Measurements from ENCODE around the gene ELK1. TPM values are rescaled to one million over a fixed set of nuclear protein-coding genes. Genes with fewer than 3 reads are reported as not detected.

Gene ELK1
- polyA plus RNA-seq, 1 donor from 2014 or later, result 21.2 TPM

DNA sequence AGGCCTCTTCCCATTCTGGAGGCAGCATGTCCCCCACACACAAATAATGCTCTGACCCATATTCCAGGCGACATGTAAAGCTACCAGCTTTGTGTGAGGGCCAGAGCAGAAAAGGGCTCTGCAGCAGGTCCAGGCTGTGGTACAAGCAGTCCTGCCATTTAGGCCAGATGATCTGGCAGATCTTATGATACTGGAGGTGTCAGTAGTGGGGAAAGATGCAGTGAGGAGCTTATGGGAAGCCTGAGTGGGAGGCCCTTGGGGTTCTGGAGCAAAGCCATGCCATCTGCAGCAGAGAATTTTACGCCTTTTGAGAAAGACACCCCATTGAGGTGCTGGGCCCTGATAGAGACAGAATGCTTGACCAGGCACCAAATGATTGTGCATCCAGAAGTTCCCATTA lies 38.4 kb downstream of the ELK1 start:
- no peaks in the 10 kb centered on the region for H3K79me2 ChIP-seq (replicated peaks; ENCODE audit: insufficient read depth, low read length)
- H3K27ac ChIP-seq (ENCODE audit: low read length), result no peak overlapping the region
- H3F3A ChIP-seq (ENCODE audit: insufficient read depth, low read length, poor library complexity, severe bottlenecking), result no peaks in the 10 kb centered on the region
- H2AFZ ChIP-seq (ENCODE audit: low read depth, low read length), result no peak overlapping the region
- H3K36me3 ChIP-seq (ENCODE audit: insufficient read depth, low read length), result no peaks in the 10 kb centered on the region
- H4K20me1 ChIP-seq (ENCODE audit: insufficient read depth), result no peaks in the 10 kb centered on the region
- no peak overlapping the region for H3K4me3 ChIP-seq (ENCODE audit: low read length)
- H3K9me3 ChIP-seq (ENCODE audit: low read length), result no peaks in the 10 kb centered on the region
- no peak overlapping the region for H3K4me2 ChIP-seq (ENCODE audit: low read length)
- H3K9ac ChIP-seq (ENCODE audit: low read length), result no peak overlapping the region
- H3K27me3 ChIP-seq (ENCODE audit: insufficient read depth, low read depth, low read length), result no peaks in the 10 kb centered on the region
- H3K9me2 ChIP-seq (ENCODE audit: insufficient read depth, low read length), result no peaks in the 10 kb centered on the region
- TF ChIP-seq EP300 (conservative IDR thresholded peaks at IDR 0.05; ENCODE audit: poor library complexity, severe bottlenecking), result no peak

DNA sequence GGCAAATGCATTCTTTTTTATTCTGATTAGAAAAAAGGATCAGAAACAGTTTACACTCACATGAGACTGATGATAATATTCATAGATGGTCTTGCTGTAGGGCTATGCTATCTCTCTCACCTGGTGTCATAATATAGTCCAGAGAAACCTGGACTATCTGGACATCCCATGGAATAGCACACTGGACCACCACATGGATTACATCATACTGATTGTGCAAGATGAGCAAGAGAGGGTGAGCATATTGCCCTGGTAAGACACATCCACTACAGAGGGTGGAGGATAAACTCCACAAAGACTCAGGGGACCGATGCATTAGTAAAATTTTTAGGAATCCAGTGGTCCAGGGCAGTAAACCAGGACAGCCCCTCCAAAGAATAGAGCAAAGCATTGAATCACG lies 38.9 kb downstream of the ELK1 start:
- H4K20me1 ChIP-seq (ENCODE audit: insufficient read depth), result no peaks in the 10 kb centered on the region
- H3K9me3 ChIP-seq (ENCODE audit: low read length), result no peaks in the 10 kb centered on the region
- H3K9ac ChIP-seq (ENCODE audit: low read length), result no peak overlapping the region
- H3K4me3 ChIP-seq (ENCODE audit: low read length), result no peak overlapping the region
- H3K9me2 ChIP-seq (ENCODE audit: insufficient read depth, low read length), result no peaks in the 10 kb centered on the region
- no peaks in the 10 kb centered on the region for H3F3A ChIP-seq (ENCODE audit: insufficient read depth, low read length, poor library complexity, severe bottlenecking)
- H3K36me3 ChIP-seq (ENCODE audit: insufficient read depth, low read length), result no peaks in the 10 kb centered on the region
- H3K4me2 ChIP-seq (ENCODE audit: low read length), result no peak overlapping the region
- H3K27ac ChIP-seq (ENCODE audit: low read length), result no peak overlapping the region
- no peak overlapping the region for H2AFZ ChIP-seq (ENCODE audit: low read depth, low read length)
- H3K27me3 ChIP-seq (ENCODE audit: insufficient read depth, low read depth, low read length), result no peaks in the 10 kb centered on the region
- TF ChIP-seq MXI1 (conservative IDR thresholded peaks at IDR 0.05; ENCODE audit: poor library complexity, severe bottlenecking) (no peak), RAD21 (conservative IDR thresholded peaks at IDR 0.05) (no peak), TAF1 (IDR thresholded peaks at IDR 0.05; ENCODE audit: low read depth) (no peak), EP300 (conservative IDR thresholded peaks at IDR 0.05; ENCODE audit: poor library complexity, severe bottlenecking) (no peak), EZH2 (IDR thresholded peaks at IDR 0.05; ENCODE audit: borderline replicate concordance, insufficient read depth, low read length, poor library complexity, severe bottlenecking) (no peak), SMC3 (conservative IDR thresholded peaks at IDR 0.05; ENCODE audit: poor library complexity) (no peak), POLR2AphosphoS5 (IDR thresholded peaks at IDR 0.05) (no peak)
- TF ChIP-seq, protein P1, sequence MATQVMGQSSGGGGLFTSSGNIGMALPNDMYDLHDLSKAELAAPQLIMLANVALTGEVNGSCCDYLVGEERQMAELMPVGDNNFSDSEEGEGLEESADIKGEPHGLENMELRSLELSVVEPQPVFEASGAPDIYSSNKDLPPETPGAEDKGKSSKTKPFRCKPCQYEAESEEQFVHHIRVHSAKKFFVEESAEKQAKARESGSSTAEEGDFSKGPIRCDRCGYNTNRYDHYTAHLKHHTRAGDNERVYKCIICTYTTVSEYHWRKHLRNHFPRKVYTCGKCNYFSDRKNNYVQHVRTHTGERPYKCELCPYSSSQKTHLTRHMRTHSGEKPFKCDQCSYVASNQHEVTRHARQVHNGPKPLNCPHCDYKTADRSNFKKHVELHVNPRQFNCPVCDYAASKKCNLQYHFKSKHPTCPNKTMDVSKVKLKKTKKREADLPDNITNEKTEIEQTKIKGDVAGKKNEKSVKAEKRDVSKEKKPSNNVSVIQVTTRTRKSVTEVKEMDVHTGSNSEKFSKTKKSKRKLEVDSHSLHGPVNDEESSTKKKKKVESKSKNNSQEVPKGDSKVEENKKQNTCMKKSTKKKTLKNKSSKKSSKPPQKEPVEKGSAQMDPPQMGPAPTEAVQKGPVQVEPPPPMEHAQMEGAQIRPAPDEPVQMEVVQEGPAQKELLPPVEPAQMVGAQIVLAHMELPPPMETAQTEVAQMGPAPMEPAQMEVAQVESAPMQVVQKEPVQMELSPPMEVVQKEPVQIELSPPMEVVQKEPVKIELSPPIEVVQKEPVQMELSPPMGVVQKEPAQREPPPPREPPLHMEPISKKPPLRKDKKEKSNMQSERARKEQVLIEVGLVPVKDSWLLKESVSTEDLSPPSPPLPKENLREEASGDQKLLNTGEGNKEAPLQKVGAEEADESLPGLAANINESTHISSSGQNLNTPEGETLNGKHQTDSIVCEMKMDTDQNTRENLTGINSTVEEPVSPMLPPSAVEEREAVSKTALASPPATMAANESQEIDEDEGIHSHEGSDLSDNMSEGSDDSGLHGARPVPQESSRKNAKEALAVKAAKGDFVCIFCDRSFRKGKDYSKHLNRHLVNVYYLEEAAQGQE (IDR thresholded peaks at IDR 0.05; ENCODE audit: borderline replicate concordance), result no peak
- TF ChIP-seq, protein P2, sequence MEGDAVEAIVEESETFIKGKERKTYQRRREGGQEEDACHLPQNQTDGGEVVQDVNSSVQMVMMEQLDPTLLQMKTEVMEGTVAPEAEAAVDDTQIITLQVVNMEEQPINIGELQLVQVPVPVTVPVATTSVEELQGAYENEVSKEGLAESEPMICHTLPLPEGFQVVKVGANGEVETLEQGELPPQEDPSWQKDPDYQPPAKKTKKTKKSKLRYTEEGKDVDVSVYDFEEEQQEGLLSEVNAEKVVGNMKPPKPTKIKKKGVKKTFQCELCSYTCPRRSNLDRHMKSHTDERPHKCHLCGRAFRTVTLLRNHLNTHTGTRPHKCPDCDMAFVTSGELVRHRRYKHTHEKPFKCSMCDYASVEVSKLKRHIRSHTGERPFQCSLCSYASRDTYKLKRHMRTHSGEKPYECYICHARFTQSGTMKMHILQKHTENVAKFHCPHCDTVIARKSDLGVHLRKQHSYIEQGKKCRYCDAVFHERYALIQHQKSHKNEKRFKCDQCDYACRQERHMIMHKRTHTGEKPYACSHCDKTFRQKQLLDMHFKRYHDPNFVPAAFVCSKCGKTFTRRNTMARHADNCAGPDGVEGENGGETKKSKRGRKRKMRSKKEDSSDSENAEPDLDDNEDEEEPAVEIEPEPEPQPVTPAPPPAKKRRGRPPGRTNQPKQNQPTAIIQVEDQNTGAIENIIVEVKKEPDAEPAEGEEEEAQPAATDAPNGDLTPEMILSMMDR (IDR thresholded peaks at IDR 0.05; ENCODE audit: poor library complexity, severe bottlenecking), result no peak
- no peaks in the 10 kb centered on the region for H3K79me2 ChIP-seq (replicated peaks; ENCODE audit: insufficient read depth, low read length)

DNA sequence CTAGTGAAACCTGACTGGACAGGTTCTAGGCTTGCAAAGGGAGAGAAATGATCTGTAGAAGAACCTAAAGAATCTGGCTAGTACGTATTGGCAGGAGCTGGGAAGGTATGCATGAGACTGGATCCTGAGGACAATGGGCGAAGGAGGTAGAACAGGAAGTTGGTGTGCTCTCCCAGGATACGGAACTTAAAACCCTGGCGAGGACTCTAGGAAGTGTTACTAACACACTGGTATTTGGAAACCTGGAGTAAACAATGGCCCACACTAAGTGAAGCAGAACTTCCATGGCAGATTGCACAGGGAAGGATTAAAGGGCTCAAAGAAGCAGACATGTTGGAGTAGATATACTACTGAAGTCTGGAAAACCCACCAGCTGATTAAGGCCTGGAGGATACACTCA lies 39.9 kb downstream of the ELK1 start:
- Histone ChIP-seq H3K9me3 (ENCODE audit: low read length) (no peaks in the 10 kb centered on the region), H3K9ac (ENCODE audit: low read length) (no peak overlapping the region), H3K27ac (ENCODE audit: low read length) (no peak overlapping the region), H3K36me3 (ENCODE audit: insufficient read depth, low read length) (no peaks in the 10 kb centered on the region), H3K4me3 (ENCODE audit: low read length) (no peak overlapping the region), H3K4me2 (ENCODE audit: low read length) (no peak overlapping the region), H3K27me3 (ENCODE audit: insufficient read depth, low read depth, low read length) (no peaks in the 10 kb centered on the region), H3F3A (ENCODE audit: insufficient read depth, low read length, poor library complexity, severe bottlenecking) (no peaks in the 10 kb centered on the region), H3K79me2 (replicated peaks; ENCODE audit: insufficient read depth, low read length) (no peaks in the 10 kb centered on the region), H3K9me2 (ENCODE audit: insufficient read depth, low read length) (no peaks in the 10 kb centered on the region), H2AFZ (ENCODE audit: low read depth, low read length) (no peak overlapping the region), H4K20me1 (ENCODE audit: insufficient read depth) (no peaks in the 10 kb centered on the region)
- no peak for TF ChIP-seq POLR2AphosphoS5 (IDR thresholded peaks at IDR 0.05)
- no peak for TF ChIP-seq SMC3 (conservative IDR thresholded peaks at IDR 0.05; ENCODE audit: poor library complexity)
- TF ChIP-seq, protein P1 (IDR thresholded peaks at IDR 0.05; ENCODE audit: borderline replicate concordance), result no peak
- TF ChIP-seq, protein P2 (IDR thresholded peaks at IDR 0.05; ENCODE audit: poor library complexity, severe bottlenecking), result no peak
- TF ChIP-seq MXI1 (conservative IDR thresholded peaks at IDR 0.05; ENCODE audit: poor library complexity, severe bottlenecking), result no peak
- TF ChIP-seq TAF1 (IDR thresholded peaks at IDR 0.05; ENCODE audit: low read depth), result no peak
- no peak for TF ChIP-seq EP300 (conservative IDR thresholded peaks at IDR 0.05; ENCODE audit: poor library complexity, severe bottlenecking)
- TF ChIP-seq RAD21 (conservative IDR thresholded peaks at IDR 0.05), result no peak
- no peak for TF ChIP-seq EZH2 (IDR thresholded peaks at IDR 0.05; ENCODE audit: borderline replicate concordance, insufficient read depth, low read length, poor library complexity, severe bottlenecking)

Data from neural cell (in vitro differentiated cells).